GM12878 (cell line): Measurements from ENCODE around the gene DLD. TPM values are rescaled to one million over a fixed set of nuclear protein-coding genes. Genes with fewer than 3 reads are reported as not detected.
"Not testable (repeated sequence)": the region's sequence is repeated elsewhere in the genome, so short reads cannot be mapped to it uniquely, and the experiment has no call there.

Experiments used
- ATAC-seq: fragments of 200-7000 bp; cut with Tn5 transposase; 3 replicates; pipeline ENCODE4 v1.9.1; 2020; ENCODE audit warnings: mild to moderate bottlenecking, moderate library complexity
- BruUV-seq: library from RNA; stranded (reverse); fragments of 400-500 nt; replicated peaks from 2 replicates; lab custom pipeline; 2021; lab: Mats Ljungman, UMichigan
- CTCF ChIA-PET: fragments of 300-600 bp; sonication (Branson Sonifier 250); formaldehyde crosslinking; extraction: SDS; loops from one replicate; lab custom pipeline; 2021; ENCODE audit warnings: inconsistent platforms; lab: Yijun Ruan, JAX
- POLR2A ChIA-PET: fragments of 350-600 bp; formaldehyde crosslinking; extraction: SDS; loops from one replicate; lab custom pipeline; 2021; ENCODE audit warnings: inconsistent platforms; lab: Charles Lee
- RAD21 ChIA-PET: fragments of 300-600 bp; sonication (Branson Sonifier 250); formaldehyde crosslinking; loops from one replicate; lab custom pipeline; 2023; ENCODE audit warnings: antibody characterized with exemption; ENCODE audit not compliant: unreplicated experiment; lab: Charles Lee
- SMC1A ChIA-PET: fragments of 300-600 bp; sonication (Branson Sonifier 250); formaldehyde crosslinking; loops from one replicate; lab custom pipeline; 2023; ENCODE audit not compliant: unreplicated experiment, uncharacterized antibody; lab: Charles Lee
- DNase-seq: peaks from one replicate; pipeline ENCODE4 v3.0.0-alpha.2; 2011; ENCODE audit warnings: low read depth, low spot score
- FAIRE-seq: peaks from 3 replicates; lab custom pipeline; 2011; peaks lifted over from hg19 to GRCh38; lab: Jason Lieb, UNC
- H2AFZ ChIP-seq: 2 replicates; pipeline ENCODE4 v1.6.0; 2011; ENCODE audit warnings: low read depth, low read length, control low read depth; ENCODE audit not compliant: control insufficient read depth
- H3K27ac ChIP-seq: 2 replicates; pipeline ENCODE4 v1.5.1; 2011; ENCODE audit warnings: control low read depth; ENCODE audit not compliant: control insufficient read depth, insufficient read depth
- H3K27me3 ChIP-seq, 2 experiments: replicated peaks in 1 of 2; 2 replicates each; pipeline versions ENCODE4 v1.6.0 to v1.6.1; 2011; ENCODE audit warnings: low read length in 1 of 2; ENCODE audit not compliant: control insufficient read depth in 2 of 2, insufficient read depth in 2 of 2
- H3K36me3 ChIP-seq, 2 experiments: 2 replicates each; pipeline ENCODE4 v1.5.1; 2011; ENCODE audit warnings: low read length in 1 of 2; ENCODE audit not compliant: control insufficient read depth in 2 of 2, insufficient read depth in 2 of 2
- H3K4me1 ChIP-seq: 2 replicates; pipeline ENCODE4 v1.6.1; 2011; ENCODE audit warnings: mild to moderate bottlenecking, low read length, moderate library complexity, mixed read lengths; ENCODE audit not compliant: control insufficient read depth, insufficient read depth
- H3K4me2 ChIP-seq: 2 replicates; pipeline ENCODE4 v1.6.0; 2011; ENCODE audit warnings: control low read depth; ENCODE audit not compliant: control insufficient read depth, insufficient read depth
- H3K4me3 ChIP-seq: fragments of 200-600 bp; sonication (generic); 2 replicates; pipeline ENCODE4 v1.5.1; 2016
- H3K79me2 ChIP-seq: 2 replicates; pipeline ENCODE4 v1.6.0; 2011; ENCODE audit warnings: low read length; ENCODE audit not compliant: control insufficient read depth, insufficient read depth
- H3K9ac ChIP-seq: 2 replicates; pipeline ENCODE4 v1.8.0; 2011; ENCODE audit warnings: low read length, control low read depth, mixed read lengths; ENCODE audit not compliant: control insufficient read depth, insufficient read depth
- H3K9me3 ChIP-seq: replicated peaks from 3 replicates; pipeline ENCODE4 v1.5.1; 2011; ENCODE audit warnings: mild to moderate bottlenecking, low read length; ENCODE audit not compliant: control insufficient read depth, insufficient read depth
- H4K20me1 ChIP-seq: 2 replicates; pipeline ENCODE4 v1.6.0; 2011; ENCODE audit not compliant: control insufficient read depth, insufficient read depth
- ESRRA ChIP-seq: IDR thresholded peaks from 2 replicates; pipeline ENCODE4 v1.6.1; 2012; ENCODE audit warnings: mild to moderate bottlenecking, low read length, improper control_type of control experiment
- IKZF1 ChIP-seq: fragments of 450-650 bp; conservative IDR thresholded peaks from 2 replicates; pipeline ENCODE4 v1.6.1; 2017; ENCODE audit warnings: antibody characterized with exemption, mild to moderate bottlenecking
- SMARCA5 ChIP-seq: fragments of 450-650 bp; IDR thresholded peaks from 2 replicates; pipeline ENCODE4 v1.6.1; 2017; ENCODE audit warnings: mild to moderate bottlenecking
- SMC3 ChIP-seq: IDR thresholded peaks from 2 replicates; pipeline ENCODE4 v1.6.1; 2011; ENCODE audit warnings: low read length, improper control_type of control experiment, borderline replicate concordance
- TBL1XR1 ChIP-seq: IDR thresholded peaks from 2 replicates; pipeline ENCODE4 v1.6.1; 2012; ENCODE audit warnings: low read depth, low read length, improper control_type of control experiment
- ZZZ3 ChIP-seq: IDR thresholded peaks from 2 replicates; pipeline ENCODE4 v1.6.1; 2011; ENCODE audit warnings: low read depth; ENCODE audit not compliant: control insufficient read depth, insufficient read length
- WGBS: methylation state at CpG from one replicate; pipeline ENCODE4 v1.1.6; 2016; ENCODE audit warnings: low lambda C conversion rate; ENCODE audit not compliant: insufficient replicate concordance, insufficient coverage; ENCODE audit errors: missing lambda C conversion rate; 5-methylcytosine and 5-hydroxymethylcytosine counted together
- in situ Hi-C: fragments of 300-500 bp; cut with MboI; formaldehyde crosslinking; loops from 9 replicates; pipeline ENCODE4 v1.14.3; 2018; ENCODE audit warnings: mixed read lengths
- intact Hi-C: fragments of 100-400 bp; cut with micrococcal nuclease; formaldehyde crosslinking; loops from one replicate; pipeline ENCODE4 v1.14.2; 2022; ENCODE audit not compliant: unreplicated experiment
- polyA plus RNA-seq, 11 experiments: library from polyadenylated mRNA; depleted of rRNA in 4 of 11; unstranded in 6 of 11; stranded (reverse) in 5 of 11; fragments of >200 nt; fragmentation: Nextera tagmentation in 4 of 11; fragmentation: Illumina TruSeq in 1 of 11; extraction: Ambion mirVana in 4 of 11; extraction: Trizol in 1 of 11; gene quantifications; 1 replicate in 1 of 11; 2 replicates in 10 of 11; pipeline versions ENCODE4 v1.2.1 to v1.2.3, GENCODE V29; 2011 to 2016; ENCODE audit warnings: inconsistent platforms in 2 of 11, missing spikeins in 2 of 11, low read depth in 1 of 11
- total RNA-seq, 4 experiments: library from RNA; depleted of rRNA in 3 of 4; stranded (reverse); fragments of >200 nt in 3 of 4; fragmentation: Illumina TruSeq in 1 of 4; extraction: Trizol in 1 of 4; gene quantifications; 2 replicates each; pipeline versions ENCODE4 v1.2.1 to v1.2.3, GENCODE V29; 2013 to 2021

Gene DLD
- total and polyA plus RNA-seq, 10 of the 15 experiments (the other 5 are each of a cell fraction or from before 2014, with no cell fraction given): 62.7 to 314 (median 161) TPM

DNA sequence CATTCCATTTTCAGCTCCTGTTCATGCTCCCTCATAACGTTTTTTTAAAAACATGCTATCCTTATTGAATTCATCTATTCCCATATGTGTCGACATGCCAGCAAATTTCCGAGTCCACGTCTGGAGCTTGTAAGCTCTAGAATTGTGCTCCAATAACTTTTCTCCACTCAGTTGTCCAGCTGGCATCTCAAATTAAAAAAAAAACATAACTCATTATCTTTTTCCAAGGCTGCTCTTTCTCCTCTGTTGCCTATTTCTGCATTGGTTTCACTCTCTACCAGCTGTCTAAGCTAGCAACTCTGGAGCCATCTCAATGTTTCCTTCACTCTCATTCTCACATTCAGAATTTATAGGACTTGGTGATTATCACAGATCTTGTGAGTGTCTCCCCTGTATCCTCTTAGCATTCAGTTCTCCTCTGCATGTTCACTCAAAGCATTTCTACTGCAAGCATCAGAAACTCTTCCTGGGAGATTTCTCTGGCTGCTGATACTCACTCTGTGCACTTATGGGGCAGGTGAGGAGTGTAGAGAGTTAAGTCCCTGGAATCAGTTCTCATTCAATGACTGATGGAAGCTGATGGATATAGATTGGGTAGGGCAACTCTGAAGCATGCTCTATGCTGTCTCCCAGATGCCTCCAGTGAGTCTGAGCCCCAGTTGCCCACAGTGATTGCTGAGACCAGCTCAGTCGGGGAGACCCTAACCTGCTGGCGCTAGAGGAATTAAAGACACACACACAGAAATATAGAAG lies 6.7 kb upstream of the DLD start:
- H2AFZ ChIP-seq: no peak overlapping the region
- in situ Hi-C loops (no loop called here), intact Hi-C loops (no loop called here)
- no peak overlapping the region for H3K4me3 ChIP-seq
- no peak for TF ChIP-seq ESRRA
- no peak for TF ChIP-seq SMARCA5
- no peak for TF ChIP-seq IKZF1
- no peak for TF ChIP-seq TBL1XR1
- no peak for TF ChIP-seq SMC3
- no peak for TF ChIP-seq ZZZ3
- no peaks in the 10 kb centered on the region for H3K36me3 ChIP-seq
- H3K27me3 ChIP-seq: no peaks in the 10 kb centered on the region; a peak in 1 of 4 replicates
- no peak overlapping the region for H3K27ac ChIP-seq
- H3K9ac ChIP-seq: no peak overlapping the region
- ChIA-PET CTCF (no interaction called here), SMC1A (interaction anchor here (0.8 kb wide), 1 partner anchor 9 kb away, joined by 3 read pairs; no protein-coding TSS in a partner anchor), RAD21 (no interaction called here), POLR2A (interaction anchor here (0.5 kb wide), 1 partner anchor 712 kb away, joined by 5 read pairs; no protein-coding TSS in a partner anchor)
- no peaks in the 10 kb centered on the region for H3K4me1 ChIP-seq
- H3K4me2 ChIP-seq: no peak overlapping the region
- H3K79me2 ChIP-seq: no peaks in the 10 kb centered on the region
- DNase-seq (no peak), ATAC-seq (no peak), FAIRE-seq (no peak)
- no TSS peak for BruUV-seq
- WGBS: 61% methylated on average over 6 of the region's 6 CpGs
- no peaks in the 10 kb centered on the region; the same call in 2 of the 3 replicates for H3K9me3 ChIP-seq
- no peaks in the 10 kb centered on the region for H4K20me1 ChIP-seq

DNA sequence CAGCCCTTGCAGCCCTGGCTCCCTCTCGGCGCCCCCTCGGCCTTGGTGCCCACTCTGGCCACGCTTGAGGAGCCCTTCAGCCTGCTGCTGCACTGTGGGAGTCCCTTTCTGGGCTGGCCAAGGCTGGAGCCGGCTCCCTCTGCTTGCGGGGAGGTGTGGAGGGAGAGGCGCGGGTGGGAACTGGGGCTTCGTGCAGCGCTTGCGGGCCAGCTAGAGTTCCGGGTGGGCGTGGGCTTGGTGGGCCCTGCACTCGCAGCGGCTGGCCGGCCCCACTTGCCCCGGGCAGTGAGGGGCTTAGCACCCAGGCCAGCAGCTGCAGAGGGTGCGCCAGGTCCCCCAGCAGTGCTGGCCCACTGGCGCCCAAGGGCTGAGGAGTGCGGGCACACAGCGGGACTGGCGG lies 3.2 kb upstream of the DLD start:
- SMC1A ChIA-PET, H3K4me1 ChIP-seq, in situ Hi-C loops, H3K4me3 ChIP-seq, H4K20me1 ChIP-seq, intact Hi-C loops, DNase-seq, H3K36me3 ChIP-seq, H3K9me3 ChIP-seq, H3K27me3 ChIP-seq, BruUV-seq, RAD21 ChIA-PET, H3K27ac ChIP-seq, ATAC-seq, FAIRE-seq, H3K9ac ChIP-seq, H3K4me2 ChIP-seq, H2AFZ ChIP-seq: not testable (repeated sequence)
- H3K79me2 ChIP-seq: peaks cover 18% of the 10 kb centered on the region
- ChIA-PET POLR2A (interaction anchor here (0.6 kb wide), 1 partner anchor 20 kb away, joined by 3 read pairs; no protein-coding TSS in a partner anchor), CTCF (interaction anchor here (1.0 to 10.3 kb wide), 2 partner anchors 8 to 13 kb away, joined by 3 to 61 read pairs; no protein-coding TSS in a partner anchor)
- WGBS: 83% methylated on average over 18 of the region's 22 CpGs
